ENCODE data around the gene ALDH1A3. TPM values are rescaled to one million over a fixed set of nuclear protein-coding genes. Genes with fewer than 3 reads are reported as not detected.
A peak's percentile ranks its signal among the peaks of the same experiment; 100 is the strongest.

ALDH1A3 gene
- total and polyA plus RNA-seq, 11 donors: 0.82 to 37.1 (median 4.7) TPM

- no peaks in the 10 kb centered on the region for H3K36me3 ChIP-seq
- intact Hi-C loops (cut with DNase I): no loop called here
- no peak overlapping the region for H3K27ac ChIP-seq
- H3K4me1 ChIP-seq: peaks cover 0 to 18% (median 7%) of the 10 kb centered on the region in 12 donors
- no peak for DNase-seq
- WGBS, 4 donors: 51 to 68% (median 53%) methylated on average over 8 of the region's 8 CpGs
- H3K9me3 ChIP-seq: no peaks in the 10 kb centered on the region
- TF ChIP-seq, protein P1, sequence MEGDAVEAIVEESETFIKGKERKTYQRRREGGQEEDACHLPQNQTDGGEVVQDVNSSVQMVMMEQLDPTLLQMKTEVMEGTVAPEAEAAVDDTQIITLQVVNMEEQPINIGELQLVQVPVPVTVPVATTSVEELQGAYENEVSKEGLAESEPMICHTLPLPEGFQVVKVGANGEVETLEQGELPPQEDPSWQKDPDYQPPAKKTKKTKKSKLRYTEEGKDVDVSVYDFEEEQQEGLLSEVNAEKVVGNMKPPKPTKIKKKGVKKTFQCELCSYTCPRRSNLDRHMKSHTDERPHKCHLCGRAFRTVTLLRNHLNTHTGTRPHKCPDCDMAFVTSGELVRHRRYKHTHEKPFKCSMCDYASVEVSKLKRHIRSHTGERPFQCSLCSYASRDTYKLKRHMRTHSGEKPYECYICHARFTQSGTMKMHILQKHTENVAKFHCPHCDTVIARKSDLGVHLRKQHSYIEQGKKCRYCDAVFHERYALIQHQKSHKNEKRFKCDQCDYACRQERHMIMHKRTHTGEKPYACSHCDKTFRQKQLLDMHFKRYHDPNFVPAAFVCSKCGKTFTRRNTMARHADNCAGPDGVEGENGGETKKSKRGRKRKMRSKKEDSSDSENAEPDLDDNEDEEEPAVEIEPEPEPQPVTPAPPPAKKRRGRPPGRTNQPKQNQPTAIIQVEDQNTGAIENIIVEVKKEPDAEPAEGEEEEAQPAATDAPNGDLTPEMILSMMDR (IDR thresholded peaks at IDR 0.05): no peak
- TF ChIP-seq POLR2A (IDR thresholded peaks at IDR 0.05): no peak
- H3K4me3 ChIP-seq: no peak overlapping the region
- ATAC-seq: no peak
- peaks cover 5 to 65% (median 32%) of the 10 kb centered on the region in 9 donors for H3K27me3 ChIP-seq
These were observed 5.5 kb downstream of the ALDH1A3 start for GRCh38 chr15:100885116-100885515.

GRCh38 chr15:100885811-100886210, 6.2 kb downstream of the ALDH1A3 start:
- Histone ChIP-seq H3K27ac (no peak overlapping the region), H3K27me3 (peaks cover 0 to 59% (median 25%) of the 10 kb centered on the region in 9 donors), H3K4me3 (no peak overlapping the region), H3K9me3 (no peaks in the 10 kb centered on the region), H3K4me1 (peaks cover 0 to 14% (median 7%) of the 10 kb centered on the region in 12 donors), H3K36me3 (no peaks in the 10 kb centered on the region)
- ATAC-seq (no peak), DNase-seq (no peak)
- 83 to 95% (median 86%) methylated on average over 7 of the region's 7 CpGs for WGBS, 4 donors
- TF ChIP-seq POLR2A (IDR thresholded peaks at IDR 0.05): no peak
- TF ChIP-seq, protein P1 (IDR thresholded peaks at IDR 0.05): no peak
- intact Hi-C loops (cut with DNase I): no loop called here

- Histone ChIP-seq H3K4me1 (peaks cover 0 to 14% (median 7%) of the 10 kb centered on the region in 12 donors), H3K27ac (no peak overlapping the region), H3K36me3 (no peaks in the 10 kb centered on the region), H3K4me3 (no peak overlapping the region), H3K9me3 (no peaks in the 10 kb centered on the region), H3K27me3 (peaks cover 0 to 61% (median 13%) of the 10 kb centered on the region in 9 donors)
- DNase-seq: no peak
- ATAC-seq: no peak
- intact Hi-C loops (cut with DNase I): no loop called here
- 90 to 94% (median 93%) methylated on average over 15 to 22 of the region's 22 CpGs for WGBS, 4 donors
- no peak for TF ChIP-seq POLR2A (IDR thresholded peaks at IDR 0.05)
- TF ChIP-seq, protein P1 (IDR thresholded peaks at IDR 0.05): no peak
These were observed 7.7 kb downstream of the ALDH1A3 start for GRCh38 chr15:100887211-100887913.

DNA sequence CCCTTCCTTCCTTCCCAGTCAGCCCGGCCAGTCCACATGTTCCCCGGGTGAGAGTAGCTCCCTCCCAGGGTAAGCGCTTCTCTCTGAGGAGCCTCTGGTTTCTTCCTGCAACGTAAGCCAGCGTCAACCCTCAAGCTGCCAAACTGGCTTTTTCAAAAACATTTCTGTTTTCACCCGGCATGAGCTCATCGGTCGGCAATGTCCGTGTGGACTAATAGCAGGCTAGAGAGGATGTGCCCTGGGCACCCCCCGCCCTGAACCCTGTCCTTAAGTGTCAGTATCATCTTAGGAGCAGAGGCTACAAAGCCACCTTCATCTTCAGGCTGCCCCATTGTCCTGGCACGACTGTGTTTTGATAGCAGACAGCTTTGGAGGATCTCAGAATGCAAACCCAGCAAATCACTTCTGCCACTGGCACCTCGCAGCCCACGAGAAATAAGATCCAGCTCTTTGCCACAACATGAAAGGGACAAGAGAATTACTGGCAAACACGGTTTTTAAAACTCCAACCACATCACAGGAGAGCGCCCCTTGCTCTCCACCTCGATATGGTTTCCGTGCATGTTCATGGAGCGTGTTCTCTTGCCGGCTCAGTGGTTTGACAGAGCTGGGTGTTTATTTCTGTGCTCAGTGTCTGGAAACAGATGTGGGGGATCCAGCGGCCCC, 9.9 kb downstream of the ALDH1A3 start:
- WGBS, 4 donors: 41 to 49% (median 48%) methylated on average over 16 to 20 of the region's 20 CpGs
- peak; percentile 25 to 87 (median 78) for ATAC-seq
- Histone ChIP-seq H3K27me3 (peaks cover 0 to 55% (median 12%) of the 10 kb centered on the region in 9 donors), H3K36me3 (no peaks in the 10 kb centered on the region), H3K4me1 (peaks cover 0 to 14% (median 7%) of the 10 kb centered on the region in 12 donors), H3K4me3 (no peak overlapping the region), H3K9me3 (no peaks in the 10 kb centered on the region), H3K27ac (peak overlapping the region in 5 of 12 donors; percentile 5 to 45 (median 24))
- intact Hi-C loops (cut with DNase I): no loop called here
- TF ChIP-seq, protein P1 (IDR thresholded peaks at IDR 0.05): no peak
- no peak for TF ChIP-seq POLR2A (IDR thresholded peaks at IDR 0.05)
- peak in 4 of 5 donors; percentile 51 to 62 (median 58) for DNase-seq
